ENCODE results near the gene TNRC6C. TPM values are rescaled to one million over a fixed set of nuclear protein-coding genes. Genes with fewer than 3 reads are reported as not detected.

Gene TNRC6C
- total and polyA plus RNA-seq, 9 of the 15 experiments (the other 6 are each of a cell fraction or from before 2014, with no cell fraction given), result 0.20 to 4.9 (median 2.3) TPM

DNA sequence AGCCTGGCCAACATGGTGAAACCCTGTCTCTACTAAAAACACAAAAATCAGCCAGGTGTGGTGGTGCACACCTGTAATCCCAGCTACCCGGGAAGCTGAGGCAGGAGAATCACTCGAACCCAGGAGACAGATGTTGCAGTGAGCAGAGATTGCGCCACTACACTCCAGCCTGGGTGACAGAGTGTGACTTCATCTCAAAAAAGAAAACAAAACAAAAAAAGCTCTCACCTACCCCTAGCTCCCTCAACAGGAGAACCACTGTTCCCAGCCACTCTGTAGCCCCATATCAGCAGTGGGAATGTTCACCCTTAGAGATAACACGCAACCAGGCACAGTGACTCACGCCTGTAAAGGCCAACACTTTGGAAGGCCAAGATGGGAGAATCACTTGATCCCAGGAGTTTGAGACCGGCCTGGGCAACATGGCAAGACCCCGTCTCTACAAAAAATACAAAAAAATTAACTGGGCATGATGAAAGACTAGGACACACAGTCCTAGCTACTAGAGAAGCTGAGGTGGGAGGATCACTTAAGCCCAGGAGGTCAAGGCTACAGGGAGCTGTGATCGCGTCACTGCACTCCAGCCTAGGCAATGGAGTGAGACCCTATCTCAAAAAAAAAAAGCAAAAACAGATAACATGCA lies 177.5 kb downstream of the TNRC6C start (continued):
- TF ChIP-seq, protein P1, sequence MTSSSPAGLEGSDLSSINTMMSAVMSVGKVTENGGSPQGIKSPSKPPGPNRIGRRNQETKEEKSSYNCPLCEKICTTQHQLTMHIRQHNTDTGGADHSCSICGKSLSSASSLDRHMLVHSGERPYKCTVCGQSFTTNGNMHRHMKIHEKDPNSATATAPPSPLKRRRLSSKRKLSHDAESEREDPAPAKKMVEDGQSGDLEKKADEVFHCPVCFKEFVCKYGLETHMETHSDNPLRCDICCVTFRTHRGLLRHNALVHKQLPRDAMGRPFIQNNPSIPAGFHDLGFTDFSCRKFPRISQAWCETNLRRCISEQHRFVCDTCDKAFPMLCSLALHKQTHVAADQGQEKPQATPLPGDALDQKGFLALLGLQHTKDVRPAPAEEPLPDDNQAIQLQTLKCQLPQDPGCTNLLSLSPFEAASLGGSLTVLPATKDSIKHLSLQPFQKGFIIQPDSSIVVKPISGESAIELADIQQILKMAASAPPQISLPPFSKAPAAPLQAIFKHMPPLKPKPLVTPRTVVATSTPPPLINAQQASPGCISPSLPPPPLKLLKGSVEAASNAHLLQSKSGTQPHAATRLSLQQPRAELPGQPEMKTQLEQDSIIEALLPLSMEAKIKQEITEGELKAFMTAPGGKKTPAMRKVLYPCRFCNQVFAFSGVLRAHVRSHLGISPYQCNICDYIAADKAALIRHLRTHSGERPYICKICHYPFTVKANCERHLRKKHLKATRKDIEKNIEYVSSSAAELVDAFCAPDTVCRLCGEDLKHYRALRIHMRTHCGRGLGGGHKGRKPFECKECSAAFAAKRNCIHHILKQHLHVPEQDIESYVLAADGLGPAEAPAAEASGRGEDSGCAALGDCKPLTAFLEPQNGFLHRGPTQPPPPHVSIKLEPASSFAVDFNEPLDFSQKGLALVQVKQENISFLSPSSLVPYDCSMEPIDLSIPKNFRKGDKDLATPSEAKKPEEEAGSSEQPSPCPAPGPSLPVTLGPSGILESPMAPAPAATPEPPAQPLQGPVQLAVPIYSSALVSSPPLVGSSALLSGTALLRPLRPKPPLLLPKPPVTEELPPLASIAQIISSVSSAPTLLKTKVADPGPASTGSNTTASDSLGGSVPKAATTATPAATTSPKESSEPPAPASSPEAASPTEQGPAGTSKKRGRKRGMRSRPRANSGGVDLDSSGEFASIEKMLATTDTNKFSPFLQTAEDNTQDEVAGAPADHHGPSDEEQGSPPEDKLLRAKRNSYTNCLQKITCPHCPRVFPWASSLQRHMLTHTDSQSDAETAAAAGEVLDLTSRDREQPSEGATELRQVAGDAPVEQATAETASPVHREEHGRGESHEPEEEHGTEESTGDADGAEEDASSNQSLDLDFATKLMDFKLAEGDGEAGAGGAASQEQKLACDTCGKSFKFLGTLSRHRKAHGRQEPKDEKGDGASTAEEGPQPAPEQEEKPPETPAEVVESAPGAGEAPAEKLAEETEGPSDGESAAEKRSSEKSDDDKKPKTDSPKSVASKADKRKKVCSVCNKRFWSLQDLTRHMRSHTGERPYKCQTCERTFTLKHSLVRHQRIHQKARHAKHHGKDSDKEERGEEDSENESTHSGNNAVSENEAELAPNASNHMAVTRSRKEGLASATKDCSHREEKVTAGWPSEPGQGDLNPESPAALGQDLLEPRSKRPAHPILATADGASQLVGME (CRISPR knock-in tag; IDR thresholded peaks at IDR 0.05), result no peak
- TF ChIP-seq CCAR2 (IDR thresholded peaks at IDR 0.05; ENCODE audit: low read depth, low read length), result no peak
- TF ChIP-seq HDAC2 (IDR thresholded peaks at IDR 0.05), result peak; percentile 77
- peak; percentile 52 for TF ChIP-seq TCF3 (CRISPR knock-in tag; IDR thresholded peaks at IDR 0.05)
- 0 out of 2 replicates have a peak, but pooled peaks have one; percentile 24 for TF ChIP-seq ZNF24 (IDR thresholded peaks at IDR 0.05)
- TF ChIP-seq, protein P2, sequence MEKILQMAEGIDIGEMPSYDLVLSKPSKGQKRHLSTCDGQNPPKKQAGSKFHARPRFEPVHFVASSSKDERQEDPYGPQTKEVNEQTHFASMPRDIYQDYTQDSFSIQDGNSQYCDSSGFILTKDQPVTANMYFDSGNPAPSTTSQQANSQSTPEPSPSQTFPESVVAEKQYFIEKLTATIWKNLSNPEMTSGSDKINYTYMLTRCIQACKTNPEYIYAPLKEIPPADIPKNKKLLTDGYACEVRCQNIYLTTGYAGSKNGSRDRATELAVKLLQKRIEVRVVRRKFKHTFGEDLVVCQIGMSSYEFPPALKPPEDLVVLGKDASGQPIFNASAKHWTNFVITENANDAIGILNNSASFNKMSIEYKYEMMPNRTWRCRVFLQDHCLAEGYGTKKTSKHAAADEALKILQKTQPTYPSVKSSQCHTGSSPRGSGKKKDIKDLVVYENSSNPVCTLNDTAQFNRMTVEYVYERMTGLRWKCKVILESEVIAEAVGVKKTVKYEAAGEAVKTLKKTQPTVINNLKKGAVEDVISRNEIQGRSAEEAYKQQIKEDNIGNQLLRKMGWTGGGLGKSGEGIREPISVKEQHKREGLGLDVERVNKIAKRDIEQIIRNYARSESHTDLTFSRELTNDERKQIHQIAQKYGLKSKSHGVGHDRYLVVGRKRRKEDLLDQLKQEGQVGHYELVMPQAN (IDR thresholded peaks at IDR 0.05; ENCODE audit: borderline replicate concordance), result 0 out of 2 replicates have a peak, but pooled peaks have one; percentile 10
- TF ChIP-seq HLTF (IDR thresholded peaks at IDR 0.05), result peak; percentile 14; the same call in 1 of the 2 replicates
- TF ChIP-seq ADNP (tag; IDR thresholded peaks at IDR 0.05), result peak; percentile 70
- TF ChIP-seq, protein P3, sequence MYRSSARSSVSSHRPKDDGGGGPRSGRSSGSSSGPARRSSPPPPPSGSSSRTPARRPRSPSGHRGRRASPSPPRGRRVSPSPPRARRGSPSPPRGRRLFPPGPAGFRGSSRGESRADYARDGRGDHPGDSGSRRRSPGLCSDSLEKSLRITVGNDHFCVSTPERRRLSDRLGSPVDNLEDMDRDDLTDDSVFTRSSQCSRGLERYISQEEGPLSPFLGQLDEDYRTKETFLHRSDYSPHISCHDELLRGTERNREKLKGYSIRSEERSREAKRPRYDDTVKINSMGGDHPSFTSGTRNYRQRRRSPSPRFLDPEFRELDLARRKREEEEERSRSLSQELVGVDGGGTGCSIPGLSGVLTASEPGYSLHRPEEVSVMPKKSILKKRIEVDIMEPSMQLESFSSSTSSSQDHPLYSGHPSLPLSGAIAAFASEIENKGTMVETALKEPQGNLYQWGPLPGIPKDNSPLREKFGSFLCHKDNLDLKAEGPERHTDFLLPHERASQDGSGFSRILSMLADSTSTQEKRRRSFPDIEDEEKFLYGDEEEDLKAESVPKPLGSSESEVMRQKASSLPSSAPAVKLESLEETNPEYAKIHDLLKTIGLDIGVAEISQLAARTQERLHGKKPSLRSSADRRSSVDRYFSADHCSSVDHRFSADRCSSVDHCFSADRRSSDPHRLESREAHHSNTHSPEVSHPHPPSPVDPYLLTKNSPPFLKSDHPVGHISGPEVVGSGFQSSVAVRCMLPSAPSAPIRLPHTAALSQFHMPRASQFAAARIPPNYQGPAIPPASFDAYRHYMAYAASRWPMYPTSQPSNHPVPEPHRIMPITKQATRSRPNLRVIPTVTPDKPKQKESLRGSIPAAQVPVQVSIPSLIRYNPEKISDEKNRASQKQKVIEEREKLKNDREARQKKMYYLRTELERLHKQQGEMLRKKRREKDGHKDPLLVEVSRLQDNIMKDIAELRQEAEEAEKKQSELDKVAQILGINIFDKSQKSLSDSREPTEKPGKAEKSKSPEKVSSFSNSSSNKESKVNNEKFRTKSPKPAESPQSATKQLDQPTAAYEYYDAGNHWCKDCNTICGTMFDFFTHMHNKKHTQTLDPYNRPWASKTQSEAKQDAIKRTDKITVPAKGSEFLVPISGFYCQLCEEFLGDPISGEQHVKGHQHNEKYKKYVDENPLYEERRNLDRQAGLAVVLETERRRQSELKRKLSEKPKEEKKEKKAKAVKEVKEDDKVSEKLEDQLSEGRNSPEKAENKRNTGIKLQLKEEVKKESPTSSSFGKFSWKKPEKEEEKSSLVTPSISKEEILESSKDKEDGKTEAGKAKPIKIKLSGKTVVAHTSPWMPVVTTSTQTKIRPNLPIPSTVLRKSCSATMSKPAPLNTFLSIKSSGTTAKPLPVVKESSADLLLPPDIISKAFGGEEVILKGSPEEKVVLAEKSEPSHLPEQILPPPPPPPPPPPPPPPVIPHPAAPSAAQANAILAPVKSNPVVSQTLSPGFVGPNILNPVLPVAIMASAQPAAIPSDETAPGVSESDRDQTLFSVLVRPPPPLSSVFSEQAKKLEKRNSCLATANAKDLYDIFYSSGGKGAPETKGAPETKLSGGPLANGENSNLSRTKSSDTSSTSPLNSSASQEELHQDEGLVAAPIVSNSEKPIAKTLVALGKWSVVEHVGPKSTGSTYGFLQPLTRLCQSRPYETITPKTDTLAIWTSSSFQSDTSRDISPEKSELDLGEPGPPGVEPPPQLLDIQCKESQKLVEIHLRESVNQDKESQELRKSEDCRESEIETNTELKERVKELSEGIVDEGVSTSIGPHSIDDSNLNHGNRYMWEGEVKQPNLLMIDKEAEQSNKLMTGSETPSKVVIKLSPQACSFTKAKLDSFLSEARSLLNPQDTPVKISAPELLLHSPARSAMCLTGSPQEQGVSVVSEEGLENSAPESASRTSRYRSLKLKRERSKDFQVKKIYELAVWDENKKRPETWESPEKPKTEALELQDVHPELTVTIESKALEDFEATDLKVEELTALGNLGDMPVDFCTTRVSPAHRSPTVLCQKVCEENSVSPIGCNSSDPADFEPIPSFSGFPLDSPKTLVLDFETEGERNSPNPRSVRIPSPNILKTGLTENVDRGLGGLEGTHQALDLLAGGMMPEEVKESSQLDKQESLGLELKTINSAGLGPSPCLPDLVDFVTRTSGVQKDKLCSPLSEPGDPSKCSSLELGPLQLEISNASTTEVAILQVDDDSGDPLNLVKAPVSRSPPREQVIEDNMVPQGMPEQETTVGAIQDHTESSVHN (IDR thresholded peaks at IDR 0.05; ENCODE audit: borderline replicate concordance in 1 of 2, low read depth in 1 of 2), result peak in 1 of 2 experiments; percentile 49; a peak in 1 of 4 replicates
- TF ChIP-seq ZNF121 (CRISPR knock-in tag; conservative IDR thresholded peaks at IDR 0.05), result peak; percentile 71
- peak; percentile 55; the same call in 1 of the 2 replicates for TF ChIP-seq SMARCC2 (IDR thresholded peaks at IDR 0.05; ENCODE audit: low read depth)
